Left ventricle myocardium inferior (tissue), 1 donor: ENCODE data around the gene CFAP58. TPM values are rescaled to one million over a fixed set of nuclear protein-coding genes. Genes with fewer than 3 reads are reported as not detected.

Source experiments
- DNase-seq: peaks from one replicate; pipeline ENCODE4 v3.0.0-alpha.2; 2020
- H3K27ac ChIP-seq: fragments of 200-600 bp; replicated peaks from 2 replicates; pipeline ENCODE4 v1.8.0; 2021
- H3K27me3 ChIP-seq: fragments of 200-600 bp; 2 replicates; pipeline ENCODE4 v1.8.0; 2021; ENCODE audit warnings: low read depth
- H3K36me3 ChIP-seq: fragments of 200-600 bp; 2 replicates; pipeline ENCODE4 v1.8.0; 2021
- H3K4me1 ChIP-seq: fragments of 200-600 bp; 2 replicates; pipeline ENCODE4 v1.8.0; 2021
- H3K4me3 ChIP-seq: fragments of 200-600 bp; 2 replicates; pipeline ENCODE4 v1.8.0; 2021; ENCODE audit warnings: mild to moderate bottlenecking, moderate library complexity
- H3K9me3 ChIP-seq: fragments of 200-600 bp; replicated peaks from 2 replicates; pipeline ENCODE4 v1.8.0; 2021
- intact Hi-C: fragments of 100-400 bp; cut with micrococcal nuclease; formaldehyde crosslinking; loops from one replicate; pipeline ENCODE4 v1.11.0; 2022
- total RNA-seq: library from RNA; stranded (reverse); fragmentation: NEBNext Ultra II Directional; extraction: Animal tissue kit (Norgen Biotek cat#: 25700); gene quantifications from one replicate; pipeline ENCODE4 v1.2.1, GENCODE V29; 2021
- TF ChIP-seq, protein P1 (sequence below): fragments of 200-600 bp; IDR thresholded peaks from 2 replicates; pipeline ENCODE4 v1.8.0; 2021; ENCODE audit warnings: antibody characterized with exemption, mild to moderate bottlenecking, borderline replicate concordance
- donor health status: DM: no; HTN: yes; CAD: no; lungs with severe emphysema.

The CFAP58 gene
- total RNA-seq, 1 donor from 2014 or later: 3.5 TPM

DNA sequence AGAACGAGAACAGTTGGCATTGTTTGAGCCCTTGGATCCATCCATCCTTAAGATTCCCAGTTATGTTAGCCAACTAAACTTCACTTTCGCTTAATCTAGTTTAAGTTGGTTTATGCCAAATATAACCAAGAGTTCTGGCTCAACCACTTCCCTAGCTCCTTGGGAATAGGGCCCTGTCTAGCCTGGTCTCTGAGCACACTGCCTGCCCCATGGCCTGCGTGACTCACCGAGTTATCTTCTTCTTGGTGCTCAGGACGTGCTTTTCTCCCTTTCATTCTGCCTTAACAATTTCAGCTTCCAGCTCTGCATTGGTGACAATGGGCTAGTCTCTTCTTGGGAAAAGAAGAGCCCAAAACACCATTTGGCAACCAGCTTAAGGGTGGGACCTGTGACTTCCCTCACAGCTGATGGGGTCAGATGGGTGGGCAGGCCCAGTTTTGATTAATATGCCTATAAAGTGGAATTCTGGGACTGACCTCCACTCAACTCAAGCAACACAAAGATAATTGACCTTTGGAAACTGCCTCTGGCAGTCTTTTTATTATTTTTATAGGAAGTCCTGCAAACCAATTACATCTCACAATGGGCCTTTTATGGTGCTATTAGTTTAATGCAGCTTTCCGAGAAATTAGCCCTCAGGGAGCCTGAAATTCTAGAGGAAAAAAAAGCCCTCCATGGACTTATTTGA, 126.4 kb downstream of the CFAP58 start:
- Histone ChIP-seq H3K27ac (no peak overlapping the region), H3K27me3 (peaks cover 42% of the 10 kb centered on the region), H3K9me3 (no peaks in the 10 kb centered on the region), H3K4me1 (no peaks in the 10 kb centered on the region), H3K36me3 (no peaks in the 10 kb centered on the region), H3K4me3 (no peak overlapping the region)
- TF ChIP-seq, protein P1, sequence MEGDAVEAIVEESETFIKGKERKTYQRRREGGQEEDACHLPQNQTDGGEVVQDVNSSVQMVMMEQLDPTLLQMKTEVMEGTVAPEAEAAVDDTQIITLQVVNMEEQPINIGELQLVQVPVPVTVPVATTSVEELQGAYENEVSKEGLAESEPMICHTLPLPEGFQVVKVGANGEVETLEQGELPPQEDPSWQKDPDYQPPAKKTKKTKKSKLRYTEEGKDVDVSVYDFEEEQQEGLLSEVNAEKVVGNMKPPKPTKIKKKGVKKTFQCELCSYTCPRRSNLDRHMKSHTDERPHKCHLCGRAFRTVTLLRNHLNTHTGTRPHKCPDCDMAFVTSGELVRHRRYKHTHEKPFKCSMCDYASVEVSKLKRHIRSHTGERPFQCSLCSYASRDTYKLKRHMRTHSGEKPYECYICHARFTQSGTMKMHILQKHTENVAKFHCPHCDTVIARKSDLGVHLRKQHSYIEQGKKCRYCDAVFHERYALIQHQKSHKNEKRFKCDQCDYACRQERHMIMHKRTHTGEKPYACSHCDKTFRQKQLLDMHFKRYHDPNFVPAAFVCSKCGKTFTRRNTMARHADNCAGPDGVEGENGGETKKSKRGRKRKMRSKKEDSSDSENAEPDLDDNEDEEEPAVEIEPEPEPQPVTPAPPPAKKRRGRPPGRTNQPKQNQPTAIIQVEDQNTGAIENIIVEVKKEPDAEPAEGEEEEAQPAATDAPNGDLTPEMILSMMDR: no peak
- intact Hi-C loops: no loop called here
- DNase-seq: no peak

DNA sequence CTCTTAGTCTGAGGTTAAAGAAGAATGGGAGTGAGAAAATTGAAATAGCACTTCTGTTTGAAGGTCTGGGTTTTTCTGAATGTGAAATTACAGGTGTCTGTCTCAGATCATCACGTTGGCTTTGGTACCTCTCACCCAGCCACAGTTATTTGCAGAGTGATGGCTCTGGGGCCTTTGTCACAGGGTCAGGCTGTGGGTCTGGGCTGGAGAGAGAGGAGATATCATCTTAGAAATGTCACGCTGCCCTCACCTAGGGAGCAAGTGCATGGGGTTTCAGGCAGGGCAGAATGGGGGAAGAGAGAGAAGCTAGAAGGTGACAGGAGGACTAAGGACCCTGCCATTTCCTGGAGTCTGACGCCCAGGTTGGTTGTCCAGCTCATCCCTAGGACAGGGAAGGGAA, 127.2 kb downstream of the CFAP58 start:
- Histone ChIP-seq H3K4me3 (no peak overlapping the region), H3K27ac (no peak overlapping the region), H3K4me1 (no peaks in the 10 kb centered on the region), H3K27me3 (peaks cover 48% of the 10 kb centered on the region), H3K36me3 (no peaks in the 10 kb centered on the region), H3K9me3 (no peaks in the 10 kb centered on the region)
- intact Hi-C loops: no loop called here
- TF ChIP-seq, protein P1: no peak
- DNase-seq: no peak

DNA sequence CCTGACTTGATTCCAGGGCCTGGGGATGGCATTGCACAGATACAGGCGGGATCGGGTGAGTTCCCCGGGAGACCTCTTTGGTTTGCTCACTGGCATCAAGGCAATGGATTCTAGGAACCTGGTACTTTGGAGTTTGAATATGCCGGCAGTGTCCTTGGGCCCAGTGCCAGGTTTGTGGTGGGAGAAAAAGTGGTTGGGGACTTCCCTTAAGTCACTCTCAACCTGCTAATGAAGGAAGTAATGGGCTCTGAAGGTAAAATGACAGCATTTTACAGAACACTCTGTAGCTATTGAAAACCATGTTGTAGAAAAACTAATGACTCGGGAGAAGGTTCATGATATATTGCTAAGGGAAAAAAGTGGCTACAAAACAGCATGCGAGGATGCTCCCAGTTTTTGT, 129.9 kb downstream of the CFAP58 start:
- H3K9me3 ChIP-seq: no peaks in the 10 kb centered on the region
- DNase-seq: no peak
- H3K27me3 ChIP-seq: peaks cover 48% of the 10 kb centered on the region
- TF ChIP-seq, protein P1: no peak
- no peaks in the 10 kb centered on the region for H3K36me3 ChIP-seq
- no peak overlapping the region for H3K27ac ChIP-seq
- H3K4me1 ChIP-seq: no peaks in the 10 kb centered on the region
- intact Hi-C loops: no loop called here
- H3K4me3 ChIP-seq: no peak overlapping the region

DNA sequence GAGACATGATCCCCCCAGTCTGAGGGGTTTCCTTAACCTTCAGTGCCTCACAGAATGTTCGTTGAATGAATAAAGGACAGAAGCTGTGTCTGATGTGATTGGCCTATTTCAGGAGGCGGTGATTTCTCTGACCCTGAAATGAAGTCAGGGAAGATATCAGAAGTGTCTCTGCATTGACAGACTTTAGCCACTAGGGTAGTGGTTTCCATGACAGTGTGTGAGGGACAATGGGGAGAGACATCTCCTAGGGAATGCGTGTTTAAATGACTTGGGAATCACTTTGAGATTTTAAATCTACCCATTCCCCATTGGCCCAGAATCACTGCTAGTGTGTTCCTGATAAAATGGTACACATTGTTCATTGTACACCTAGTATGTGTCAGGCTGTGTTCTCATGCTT, 132.0 kb downstream of the CFAP58 start:
- H3K27me3 ChIP-seq: peaks cover 48% of the 10 kb centered on the region
- TF ChIP-seq, protein P1: no peak
- no peak for DNase-seq
- H3K27ac ChIP-seq: no peak overlapping the region
- intact Hi-C loops: no loop called here
- H3K4me3 ChIP-seq: no peak overlapping the region
- H3K36me3 ChIP-seq: no peaks in the 10 kb centered on the region
- no peaks in the 10 kb centered on the region for H3K4me1 ChIP-seq
- H3K9me3 ChIP-seq: no peaks in the 10 kb centered on the region

DNA sequence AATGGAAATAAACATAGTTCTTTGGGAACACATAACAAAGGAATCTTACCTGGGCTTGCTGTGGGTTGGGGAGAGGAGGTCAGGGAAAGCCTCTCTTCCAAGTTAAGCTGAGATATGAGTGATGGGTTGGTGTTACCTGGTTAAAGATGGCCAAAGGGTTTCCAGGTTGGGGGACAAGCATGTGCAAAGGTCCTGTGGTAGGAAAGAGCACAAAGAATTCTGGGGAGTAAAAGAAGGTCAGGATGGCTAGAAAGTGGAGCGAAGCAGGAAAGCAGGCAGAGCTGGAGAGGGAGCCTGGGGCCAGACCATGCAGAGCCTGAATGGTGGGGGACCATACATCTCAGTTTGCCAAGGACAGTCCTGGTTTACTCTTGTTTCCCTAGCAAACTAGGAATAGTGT, 133.2 kb downstream of the CFAP58 start:
- intact Hi-C loops: no loop called here
- Histone ChIP-seq H3K4me1 (no peaks in the 10 kb centered on the region), H3K4me3 (no peak overlapping the region), H3K27ac (no peak overlapping the region), H3K36me3 (no peaks in the 10 kb centered on the region), H3K9me3 (no peaks in the 10 kb centered on the region), H3K27me3 (peaks cover 37% of the 10 kb centered on the region)
- TF ChIP-seq, protein P1: no peak
- no peak for DNase-seq
